ENCODE measurements around the gene ZBTB21.
"Not testable (repeated sequence)": the region's sequence is repeated elsewhere in the genome, so short reads cannot be mapped to it uniquely, and the experiment has no call there.

GRCh38 chr21:41949631-41950030 is 60.5 kb downstream of the ZBTB21 start:
- not testable (repeated sequence) for TF ChIP-seq CTCF, EZH2 (IDR thresholded peaks at IDR 0.05)

All from neural progenitor cell (in vitro differentiated cells).